AG08395 (cell line): ENCODE data around the gene EVA1C.
"Not testable (repeated sequence)": the region's sequence is repeated elsewhere in the genome, so short reads cannot be mapped to it uniquely, and the experiment has no call there.

ENCODE experiments used
- DNase-seq: peaks from one replicate; pipeline ENCODE4 v3.0.0; 2012; ENCODE audit warnings: mixed read lengths, low spot score

EVA1C gene

DNA sequence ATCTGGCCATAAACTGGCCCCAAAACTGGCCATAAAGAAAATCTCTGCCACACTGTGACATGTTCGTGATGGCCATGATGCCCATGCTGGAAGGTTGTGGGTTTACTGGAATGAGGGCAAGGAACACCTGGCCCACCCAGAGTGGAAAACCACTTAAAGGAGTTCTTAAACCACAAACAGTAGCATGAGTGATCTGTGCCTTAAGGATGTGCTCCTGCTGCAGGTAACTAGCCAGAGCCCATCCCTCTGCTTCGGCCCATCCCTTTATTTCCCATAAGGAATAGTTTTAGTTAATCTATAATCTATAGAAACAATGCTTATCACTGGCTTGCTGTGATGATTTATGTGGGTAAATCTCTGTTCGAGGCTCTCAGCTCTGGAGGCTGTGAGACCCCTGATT lies 50.1 kb downstream of the EVA1C start:
- DNase-seq: not testable (repeated sequence)

DNA sequence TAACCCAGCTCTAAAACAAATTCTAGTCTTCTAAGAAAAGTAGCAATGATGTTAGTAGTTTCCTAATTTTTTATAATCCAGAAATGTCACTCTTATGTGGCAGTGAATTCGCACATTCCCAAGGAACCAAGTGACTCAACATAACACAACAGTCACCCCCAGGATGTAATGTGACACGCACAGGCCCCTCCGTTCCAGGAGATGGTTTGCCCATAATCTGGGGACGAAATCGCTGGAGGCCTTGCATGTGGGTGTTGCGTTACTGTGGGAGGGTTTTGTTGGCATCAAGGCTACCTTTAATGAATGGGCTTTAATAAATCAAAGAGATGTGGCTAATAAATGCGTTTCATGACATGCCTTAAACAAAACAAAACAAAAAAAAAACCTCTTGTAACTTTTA lies 50.9 kb downstream of the EVA1C start:
- DNase-seq: peak; percentile 14

DNA sequence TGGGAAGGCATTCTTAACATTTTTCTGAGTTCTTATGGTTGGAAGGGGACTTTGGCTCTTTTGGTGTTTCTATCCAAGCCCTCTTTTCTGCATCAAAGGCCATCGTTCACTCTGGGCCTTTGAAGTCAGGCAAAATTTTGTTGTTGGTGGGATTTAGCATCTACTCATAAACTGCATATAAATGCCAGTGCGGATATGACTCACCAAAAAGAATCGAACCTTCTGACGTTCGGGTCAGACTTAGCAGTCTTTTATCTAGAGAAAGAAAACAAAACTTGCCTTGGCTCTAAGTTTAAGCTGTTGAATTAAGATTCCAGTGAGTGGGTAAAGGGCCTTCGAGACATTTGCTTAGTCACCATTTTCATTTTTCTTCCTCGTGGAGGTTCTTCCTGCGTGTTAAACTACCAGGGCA lies 51.4 kb downstream of the EVA1C start:
- DNase-seq: peak; percentile 19

DNA sequence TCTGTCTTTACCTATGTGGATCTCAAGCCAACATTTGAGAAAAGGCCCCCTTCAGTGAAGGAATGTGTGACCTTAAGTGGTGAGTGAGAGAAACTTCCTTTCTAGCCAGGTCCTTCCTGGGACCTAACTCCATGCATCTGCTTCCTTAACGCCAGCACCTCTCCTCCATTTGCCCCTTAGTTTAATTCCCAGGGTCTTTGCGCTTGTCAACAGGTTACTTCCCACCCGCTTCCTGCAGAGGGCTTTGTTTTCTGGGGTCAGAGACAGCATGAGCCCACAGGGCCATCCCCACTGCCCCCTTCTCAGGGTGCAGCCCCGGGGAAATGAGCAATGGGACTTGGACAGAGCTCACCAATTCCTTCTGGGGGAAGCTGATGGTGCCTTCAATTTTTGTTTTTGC lies 54.8 kb downstream of the EVA1C start:
- DNase-seq: no peak

DNA sequence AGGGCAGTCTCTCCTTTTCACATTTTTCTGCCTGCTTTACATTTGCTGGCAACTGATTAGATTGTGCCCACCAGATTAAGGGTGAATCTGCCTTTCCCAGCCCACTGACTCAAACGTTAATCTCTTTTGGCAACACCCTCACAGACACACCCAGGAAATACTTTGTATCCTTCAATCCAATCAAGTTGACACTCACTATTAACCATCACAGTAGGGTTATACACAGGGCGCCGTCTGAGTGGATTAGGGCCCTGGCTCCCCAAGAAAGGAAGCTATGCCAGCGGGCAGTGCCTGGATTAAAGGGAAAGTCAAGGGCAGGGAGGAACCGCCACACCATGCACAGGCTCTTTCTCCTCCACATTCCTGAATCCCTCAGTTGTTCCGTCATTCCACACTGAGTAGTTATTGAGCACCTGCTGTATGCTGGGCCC lies 56.2 kb downstream of the EVA1C start:
- no peak for DNase-seq

DNA sequence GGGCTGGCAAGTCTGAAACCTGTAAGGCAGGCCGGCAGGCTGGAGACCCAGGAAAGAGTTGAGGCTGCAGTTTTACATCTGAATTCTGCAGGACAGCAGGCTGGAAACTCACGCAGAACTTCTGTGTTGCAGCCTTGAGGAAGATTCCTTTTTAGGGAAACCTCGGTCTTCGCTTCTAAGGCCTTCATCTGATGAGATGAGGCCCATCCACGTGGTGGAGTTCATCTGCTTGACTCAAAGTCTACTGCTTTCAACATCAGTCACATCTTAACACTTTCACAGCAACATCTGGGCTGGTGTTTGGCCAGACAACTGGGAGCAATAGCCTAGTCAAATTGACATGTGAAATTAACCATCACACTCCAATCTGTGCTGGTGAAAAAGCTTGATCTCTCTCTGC lies 57.1 kb downstream of the EVA1C start:
- no peak for DNase-seq

DNA sequence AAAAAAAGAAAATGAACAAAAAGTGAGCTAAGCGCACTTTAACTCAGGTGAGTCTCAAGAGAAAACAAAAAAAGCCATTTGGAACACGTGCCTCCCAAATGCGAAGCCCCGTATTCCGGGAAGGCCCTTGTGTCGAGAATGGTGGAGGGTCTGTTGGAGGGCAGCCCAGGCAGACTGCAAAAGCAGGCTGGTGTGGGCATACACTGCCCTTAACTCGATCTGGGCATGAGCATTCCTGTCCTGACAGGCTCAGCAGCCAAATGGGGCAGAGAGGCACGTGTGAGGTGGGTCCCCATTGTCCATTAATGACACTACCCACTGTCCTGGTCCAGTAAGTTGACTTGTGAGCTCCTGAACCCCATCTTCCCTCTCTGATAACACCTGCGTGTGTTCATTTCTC lies 57.7 kb downstream of the EVA1C start:
- DNase-seq: no peak

DNA sequence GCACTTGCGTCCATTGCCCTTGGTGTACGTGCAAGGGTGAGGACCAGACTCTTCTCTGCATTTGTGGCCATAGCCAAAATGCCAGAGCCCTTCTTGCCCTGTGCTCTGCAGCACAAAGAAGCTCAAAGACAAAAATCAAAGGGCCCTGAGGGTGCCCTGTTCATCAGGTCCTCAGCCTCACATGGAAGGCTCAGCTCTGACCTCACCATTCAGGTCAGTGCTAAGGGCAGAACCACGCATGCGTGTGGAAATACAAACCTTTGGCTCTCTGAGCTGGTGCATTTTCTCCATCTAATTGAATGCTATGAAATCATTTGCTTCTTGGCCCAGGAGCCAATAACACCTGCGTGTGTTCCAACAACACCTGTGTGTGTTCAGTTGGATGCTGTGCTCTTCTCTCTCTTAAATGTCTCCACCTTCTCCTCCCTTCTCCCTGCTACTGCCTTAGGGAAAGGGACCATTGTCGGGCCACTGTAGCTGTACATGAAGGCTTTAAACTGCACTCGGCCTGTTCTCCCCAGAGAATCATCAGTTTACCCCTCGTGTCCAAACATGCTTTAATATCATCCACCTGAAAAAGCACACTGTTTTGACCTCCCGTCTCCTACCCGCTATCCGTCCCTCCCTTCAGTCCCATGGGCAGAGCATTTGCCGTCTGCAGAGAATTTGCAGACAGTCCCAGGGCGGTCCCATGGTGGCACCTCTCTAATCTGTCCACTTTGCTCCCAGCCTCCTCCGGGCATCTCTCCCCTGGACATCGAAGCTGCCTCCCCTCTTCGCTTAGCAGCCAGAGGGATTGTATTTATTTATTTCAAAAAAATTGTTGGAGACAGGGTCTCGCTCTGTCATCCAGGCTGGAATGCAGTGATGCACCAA lies 60.6 kb downstream of the EVA1C start:
- no peak for DNase-seq

DNA sequence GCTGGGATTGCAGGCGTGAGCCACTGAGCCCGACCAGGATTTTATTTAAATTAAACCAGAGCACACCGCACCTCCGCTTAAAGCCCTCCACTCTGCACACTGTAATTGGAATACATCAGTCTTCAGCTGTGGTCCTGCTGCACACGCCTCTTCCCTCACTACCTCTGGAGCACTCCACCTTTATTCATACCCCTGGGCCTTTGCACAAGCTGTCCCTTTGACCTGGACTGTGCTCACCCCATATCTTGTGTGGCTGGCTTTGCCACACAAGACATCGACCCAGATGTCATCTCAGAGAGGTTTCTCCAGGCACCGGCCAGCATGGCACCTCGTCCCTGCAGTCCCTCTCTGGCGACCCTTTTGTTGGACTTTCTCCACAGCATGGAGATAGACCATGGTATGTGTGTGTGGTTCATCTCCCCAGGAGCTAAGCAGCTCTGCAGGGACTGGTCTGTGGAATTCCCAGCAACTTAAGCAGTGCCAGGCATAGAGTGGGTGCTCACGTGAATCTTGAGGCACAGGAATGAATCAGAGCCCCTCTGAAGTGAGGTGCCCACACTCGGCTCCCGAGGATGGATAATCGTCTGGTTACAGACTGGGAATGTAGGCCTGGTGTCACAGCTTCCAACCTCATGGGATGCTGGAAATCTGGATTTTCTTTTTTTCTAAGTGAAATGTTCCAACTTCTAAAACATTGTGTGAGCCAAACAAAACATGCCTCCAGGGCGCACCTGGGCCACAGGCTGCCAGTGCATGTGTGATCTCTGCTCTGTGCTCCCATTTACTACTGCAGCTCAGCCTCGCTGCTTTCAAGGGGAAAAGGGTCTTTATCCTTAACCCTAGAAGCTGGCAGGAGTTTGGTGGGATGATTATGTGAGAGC lies 61.9 kb downstream of the EVA1C start:
- DNase-seq: no peak

DNA sequence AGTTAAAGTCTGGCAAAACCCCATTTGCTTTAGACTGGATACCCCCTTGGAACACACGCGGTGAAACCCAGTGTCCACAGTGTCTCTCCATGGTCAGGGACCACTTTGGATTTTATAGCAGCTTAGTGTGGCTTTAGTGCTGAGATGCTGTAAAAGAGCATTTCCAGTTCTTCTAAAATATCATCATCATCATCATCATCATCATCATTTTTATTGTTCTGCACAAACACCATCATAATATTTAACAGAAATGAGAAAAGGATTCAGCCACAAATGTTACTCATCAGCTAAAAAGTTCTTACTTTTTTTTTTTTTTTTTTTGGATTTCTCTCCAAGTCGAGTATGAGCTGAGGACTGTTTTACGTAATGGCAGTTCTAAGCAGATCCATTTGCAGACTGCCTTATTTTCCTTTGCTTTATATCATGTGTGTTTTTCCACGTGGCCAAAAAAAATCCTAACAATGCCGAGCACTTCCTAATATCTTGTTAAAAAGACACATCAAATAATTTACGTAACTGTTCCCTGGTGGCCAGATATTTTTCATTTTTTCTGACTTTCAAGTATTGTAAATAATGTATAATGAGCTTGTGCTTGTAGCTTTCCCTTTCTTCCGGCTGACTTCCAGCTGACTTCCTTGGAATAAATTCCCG lies 62.8 kb downstream of the EVA1C start:
- peak; percentile 76 for DNase-seq

DNA sequence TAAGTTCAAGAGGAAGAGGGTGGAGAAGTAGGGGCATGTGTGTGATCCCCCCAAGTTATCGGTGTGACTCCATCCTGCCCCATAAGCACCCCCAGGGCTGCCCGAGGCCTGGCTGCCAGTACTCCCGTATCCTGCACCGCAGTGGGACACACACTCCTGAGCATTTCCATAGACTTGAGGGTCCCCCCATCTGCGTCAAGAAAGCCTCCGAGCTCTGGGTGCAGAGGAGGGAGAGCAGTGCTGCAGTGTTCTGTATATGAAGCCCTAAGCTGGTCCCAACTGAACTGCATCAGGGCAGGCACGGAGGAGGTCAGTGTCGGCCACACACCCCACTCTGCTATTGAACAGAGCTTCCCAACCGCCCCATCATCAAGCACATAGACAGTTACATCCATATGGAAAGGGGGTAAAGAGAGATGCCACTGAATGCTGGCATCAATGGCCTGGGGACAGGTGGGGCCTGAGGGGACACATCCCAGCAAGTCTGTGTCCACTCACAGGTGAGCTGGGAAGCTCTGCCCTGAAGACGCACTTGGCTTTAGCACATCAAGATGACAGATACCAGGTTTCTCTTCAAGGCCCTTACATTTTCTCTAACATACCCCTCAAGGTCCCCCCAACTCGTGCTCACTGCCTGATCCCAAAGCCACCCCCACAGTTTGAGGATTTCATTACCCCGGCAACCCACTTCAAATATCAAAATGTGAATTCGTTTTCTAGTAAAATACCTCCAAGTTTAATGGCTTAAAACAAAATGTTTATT lies 64.3 kb downstream of the EVA1C start:
- DNase-seq: no peak

DNA sequence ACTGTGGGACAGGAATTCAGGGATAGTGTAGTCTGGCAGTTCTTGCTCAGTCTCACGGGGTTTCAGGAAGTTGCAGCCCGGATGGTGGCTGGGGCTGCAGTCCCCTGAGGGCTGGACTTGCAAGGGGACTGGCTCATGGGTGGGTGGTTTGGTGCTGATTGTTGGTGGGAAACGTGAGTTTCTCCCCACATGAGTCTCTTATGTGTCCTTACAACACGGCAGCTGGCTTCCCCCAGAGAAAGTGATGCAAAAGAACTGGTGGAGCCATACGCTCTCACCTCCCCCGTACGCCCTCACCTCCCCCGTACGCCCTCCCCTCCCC lies 64.9 kb downstream of the EVA1C start:
- DNase-seq: no peak

DNA sequence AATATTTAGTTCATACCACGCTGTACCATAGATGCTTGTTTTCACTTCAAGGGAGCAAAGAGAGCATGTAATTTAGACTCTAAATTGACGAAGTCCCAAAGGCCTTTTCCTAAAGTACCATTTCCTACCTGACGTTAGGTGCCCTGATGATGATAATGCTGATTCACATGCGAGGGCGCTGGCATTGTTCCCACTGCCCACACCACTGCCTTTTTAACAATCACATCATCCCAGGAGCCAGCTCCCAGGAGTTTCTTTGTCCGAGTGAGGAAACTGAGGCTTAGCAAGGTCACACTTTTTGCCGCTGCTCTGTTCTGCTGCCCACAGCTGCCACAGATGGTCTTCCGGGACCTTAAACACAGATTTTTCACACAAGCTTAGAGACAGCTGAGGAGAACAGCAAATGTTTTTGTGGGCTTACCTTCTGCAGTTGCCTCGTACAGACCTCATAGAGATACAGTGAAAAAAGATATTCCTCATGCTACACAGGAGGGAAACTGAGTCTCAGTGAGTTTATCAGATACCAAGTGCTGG lies 69.4 kb downstream of the EVA1C start:
- DNase-seq: no peak

DNA sequence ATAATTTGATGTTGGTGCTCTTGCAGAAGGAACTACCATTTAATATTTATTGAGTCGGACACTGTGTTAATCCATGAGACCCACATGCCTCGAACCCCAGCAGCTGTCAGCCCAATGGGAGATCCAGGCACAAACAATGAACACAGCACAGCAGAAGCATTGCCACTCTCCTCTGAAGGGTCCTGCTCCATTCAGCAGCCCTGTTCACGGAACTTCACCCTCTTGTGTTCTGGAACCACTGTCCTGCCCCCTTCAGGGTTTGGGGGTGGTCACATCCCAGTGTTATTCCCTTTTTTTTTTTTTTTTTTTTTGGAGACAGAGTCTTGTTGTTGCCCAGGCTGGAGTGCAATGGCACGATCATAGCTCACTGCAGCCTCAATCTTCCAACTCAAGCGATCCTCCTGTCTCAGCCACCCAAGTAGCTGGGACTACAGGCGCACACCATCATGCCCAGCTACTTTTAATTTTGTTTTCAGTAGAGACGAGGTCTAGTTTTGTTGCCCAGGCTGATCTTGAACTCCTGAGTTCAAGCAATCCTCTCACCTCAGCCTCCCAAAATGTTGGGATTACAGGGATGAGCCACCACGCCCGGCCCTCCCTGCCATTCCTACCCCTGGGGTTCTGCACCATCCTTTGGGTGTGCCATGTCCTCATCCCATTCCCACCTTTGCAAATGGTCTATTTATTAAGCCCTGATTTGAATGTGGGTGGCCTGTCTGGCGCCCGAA lies 70.2 kb downstream of the EVA1C start:
- no peak for DNase-seq

DNA sequence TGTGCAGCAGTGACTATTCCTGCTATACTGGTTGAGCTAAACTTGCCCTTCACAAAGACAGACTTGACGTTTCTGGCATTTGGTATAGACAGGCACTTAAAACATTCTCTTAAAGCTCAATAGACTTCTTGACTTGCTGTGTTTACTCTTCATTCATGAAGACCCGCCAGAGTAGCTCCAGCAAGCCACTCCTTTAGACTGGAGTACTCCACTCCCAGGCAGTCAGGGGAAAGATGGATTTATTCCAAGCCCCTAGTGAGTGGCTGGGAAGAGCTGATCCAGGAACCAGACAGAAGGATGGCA lies 70.7 kb downstream of the EVA1C start:
- no peak for DNase-seq

DNA sequence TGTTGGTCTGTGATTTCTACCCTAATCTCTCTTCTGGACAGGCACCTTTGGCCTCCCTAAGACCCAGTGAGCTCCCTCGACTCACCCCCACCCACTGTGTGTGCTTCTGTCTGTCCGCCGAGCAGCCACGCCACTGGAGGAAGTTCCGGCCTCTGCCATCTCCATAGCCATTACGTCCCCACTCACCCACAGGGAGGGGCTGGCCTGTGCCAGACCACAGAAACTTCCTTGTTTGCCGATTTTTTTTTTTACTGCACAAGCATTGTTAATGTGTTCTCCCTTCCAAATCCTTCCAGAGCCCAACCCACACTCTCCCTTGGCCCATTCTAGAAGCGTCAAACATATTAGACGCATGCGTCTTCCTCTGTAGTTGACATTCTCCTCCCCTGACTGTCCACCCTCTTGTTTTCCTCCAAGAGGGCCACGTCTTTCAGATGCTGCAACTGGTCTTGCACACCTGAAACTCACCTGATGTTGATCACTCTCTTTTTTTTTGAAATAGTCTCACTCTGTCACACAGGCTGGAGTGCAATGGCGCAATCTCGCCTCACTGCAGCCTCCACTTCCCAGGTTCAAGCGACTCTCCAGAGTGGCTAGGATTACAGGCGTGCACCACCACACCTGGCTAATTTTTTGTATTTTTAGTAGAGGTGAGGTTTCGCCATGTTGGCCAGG lies 72.3 kb downstream of the EVA1C start:
- DNase-seq: no peak

DNA sequence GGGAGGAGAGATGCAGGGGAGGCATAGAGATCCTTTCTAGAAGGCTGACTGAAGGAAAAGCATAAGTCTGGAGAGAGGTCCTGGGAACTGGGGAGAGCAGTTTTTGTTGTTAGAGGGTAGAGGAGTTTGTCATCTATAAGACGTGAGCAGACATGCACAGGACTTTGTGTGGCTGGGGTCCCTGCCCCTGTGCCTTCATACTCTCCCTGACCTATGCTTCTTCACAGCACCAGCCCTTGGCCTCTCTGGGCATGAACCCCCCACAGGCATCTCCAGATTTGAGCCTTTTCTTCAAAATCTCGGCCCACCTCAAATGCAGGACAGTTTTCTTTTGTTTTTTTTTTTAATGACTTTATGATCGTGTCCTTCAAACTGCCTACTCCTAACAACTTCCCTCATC lies 79.9 kb downstream of the EVA1C start:
- DNase-seq: no peak

DNA sequence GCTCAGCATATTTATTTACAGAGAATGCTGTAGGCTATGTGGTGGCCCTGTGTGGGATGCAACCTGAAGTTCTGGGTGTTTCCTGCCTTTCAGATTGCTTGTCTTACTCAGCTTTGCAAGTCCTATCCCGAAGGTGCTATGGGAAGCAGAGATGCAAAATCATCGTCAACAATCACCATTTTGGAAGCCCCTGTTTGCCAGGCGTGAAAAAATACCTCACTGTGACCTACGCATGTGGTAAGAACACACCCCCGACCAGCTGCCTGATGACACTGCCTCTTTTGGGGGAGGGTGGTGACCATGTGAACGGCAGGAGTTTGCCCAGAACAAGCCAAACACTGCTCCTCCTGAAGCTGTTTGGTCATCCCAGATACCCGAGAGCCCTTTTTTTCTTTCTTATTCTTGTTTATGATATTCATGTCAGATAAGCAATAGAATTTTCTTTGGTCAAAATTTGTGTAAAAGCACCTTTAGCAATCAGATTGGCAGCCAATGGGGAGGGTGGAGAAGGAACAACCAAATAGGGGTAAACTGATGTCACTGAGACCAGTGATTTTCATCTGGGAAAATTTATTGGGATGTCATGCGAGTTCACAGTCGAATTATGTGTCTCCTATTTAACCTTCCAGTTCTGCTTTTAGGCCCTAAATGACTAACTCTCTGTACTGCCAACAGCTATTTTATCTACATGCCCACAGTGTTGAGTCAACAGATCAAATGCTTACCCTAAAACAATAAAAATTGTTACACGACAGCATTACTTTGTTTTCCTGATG lies 82.6 kb downstream of the EVA1C start:
- peak; percentile 59 for DNase-seq

DNA sequence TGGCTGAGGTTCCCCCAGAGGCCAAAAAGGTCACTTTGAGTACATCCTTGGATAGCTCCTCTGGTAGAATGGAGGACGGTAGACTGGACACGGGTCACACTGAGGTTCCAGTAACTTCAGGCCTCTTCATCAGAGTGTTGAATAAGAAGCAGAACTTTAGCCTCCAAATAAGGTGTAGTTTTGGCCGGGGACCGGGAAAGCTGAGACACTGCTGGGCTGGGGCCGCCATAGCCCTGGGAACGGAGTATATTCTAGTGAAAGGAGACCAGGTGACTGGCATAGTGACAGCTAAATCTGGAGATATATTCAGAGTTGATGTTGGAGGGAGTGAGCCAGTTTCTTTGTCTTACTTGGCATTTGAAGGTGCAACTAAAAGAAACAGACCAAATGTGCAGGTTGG lies 84.1 kb downstream of the EVA1C start:
- no peak for DNase-seq
